SK-N-SH (cell line): ENCODE data around the gene AIRE. TPM values are rescaled to one million over a fixed set of nuclear protein-coding genes. Genes with fewer than 3 reads are reported as not detected.

Experiments
- CTCF ChIA-PET: fragments of 300-600, 350-600 bp; formaldehyde crosslinking; extraction: SDS; loops from one replicate; lab custom pipeline; 2021; lab: Yijun Ruan, JAX
- POLR2A ChIA-PET: fragments of 350-600 bp; sonication (Branson Sonifier 250); formaldehyde crosslinking; extraction: SDS; loops from one replicate; lab custom pipeline; 2020; ENCODE audit warnings: antibody characterized with exemption, inconsistent platforms; lab: Yijun Ruan, JAX
- DNase-seq: peaks from one replicate; pipeline ENCODE4 v3.0.0; 2012
- H2AFZ ChIP-seq: fragments of 200-600 bp; sonication (generic); 2 replicates; pipeline ENCODE4 v1.8.1; 2016; ENCODE audit warnings: antibody characterized with exemption, mild to moderate bottlenecking, low read depth
- H3F3A ChIP-seq: fragments of 200-600 bp; sonication (generic); replicated peaks from 2 replicates; pipeline ENCODE3; 2016; ENCODE audit warnings: antibody characterized with exemption, mild to moderate bottlenecking; ENCODE audit not compliant: insufficient read depth
- H3K27ac ChIP-seq, 2 experiments: fragments of 200-500 bp in 1 of 2; fragments of 200-600 bp in 1 of 2; sonication (Bioruptor generic) in 1 of 2; sonication (generic), shearing (Covaris generic) in 1 of 2; 2 replicates each; pipeline versions ENCODE4 v1.5.1 to v1.6.1; 2014 to 2016; ENCODE audit warnings: low read depth in 2 of 2, inconsistent platforms in 1 of 2, low read length in 1 of 2, mild to moderate bottlenecking in 1 of 2, mixed read lengths in 1 of 2
- H3K27me3 ChIP-seq: fragments of 200-600 bp; sonication (generic), shearing (Covaris generic); 2 replicates; pipeline ENCODE4 v1.6.1; 2016; ENCODE audit warnings: mixed run types; ENCODE audit not compliant: insufficient read depth
- H3K36me3 ChIP-seq, 2 experiments: fragments of 200-500 bp in 1 of 2; fragments of 200-600 bp in 1 of 2; sonication (Bioruptor generic) in 1 of 2; sonication (generic) in 1 of 2; replicated peaks in 1 of 2; 2 replicates each; pipeline versions ENCODE3 to v1.5.1; 2014 to 2016; ENCODE audit warnings: low read length in 1 of 2, mild to moderate bottlenecking in 1 of 2; ENCODE audit not compliant: insufficient read depth in 2 of 2, control insufficient read depth in 1 of 2
- H3K4me1 ChIP-seq, 2 experiments: fragments of 200-500 bp in 1 of 2; fragments of 200-600 bp in 1 of 2; sonication (Bioruptor generic) in 1 of 2; sonication (generic), shearing (Covaris generic) in 1 of 2; 2 replicates each; pipeline versions ENCODE4 v1.5.1 to v1.6.1; 2014 to 2016; ENCODE audit warnings: low read depth in 1 of 2, low read length in 1 of 2, mixed run types in 1 of 2; ENCODE audit not compliant: insufficient read depth in 2 of 2, control insufficient read depth in 1 of 2
- H3K4me2 ChIP-seq: fragments of 200-600 bp; sonication (generic), shearing (Covaris generic); 2 replicates; pipeline ENCODE4 v1.6.1; 2017; ENCODE audit warnings: mixed run types
- H3K4me3 ChIP-seq, 2 experiments: fragments of 200-500 bp in 1 of 2; fragments of 200-600 bp in 1 of 2; sonication (Bioruptor generic) in 1 of 2; sonication (generic), shearing (Covaris generic) in 1 of 2; 2 replicates each; pipeline versions ENCODE4 v1.5.1 to v1.8.1; 2014 to 2016; ENCODE audit warnings: low read depth in 2 of 2, inconsistent platforms in 1 of 2, low read length in 1 of 2, mild to moderate bottlenecking in 1 of 2, mixed read lengths in 1 of 2, moderate library complexity in 1 of 2
- H3K79me2 ChIP-seq: fragments of 200-600 bp; sonication (generic); 2 replicates; pipeline ENCODE4 v1.8.1; 2017; ENCODE audit warnings: mild to moderate bottlenecking; ENCODE audit not compliant: insufficient read depth
- H3K9ac ChIP-seq: fragments of 200-600 bp; sonication (generic); 2 replicates; pipeline ENCODE4 v1.6.1; 2017; ENCODE audit warnings: mixed run types
- H3K9me2 ChIP-seq: fragments of 200-600 bp; sonication (generic); 2 replicates; pipeline ENCODE4 v1.6.1; 2017; ENCODE audit warnings: mixed run types
- H3K9me3 ChIP-seq: fragments of 200-600 bp; sonication (generic); 2 replicates; pipeline ENCODE4 v1.6.1; 2017; ENCODE audit warnings: mixed run types, mild to moderate bottlenecking, moderate library complexity
- H4K20me1 ChIP-seq: fragments of 200-600 bp; sonication (generic); 2 replicates; pipeline ENCODE4 v1.6.1; 2017; ENCODE audit warnings: mild to moderate bottlenecking, mixed run types; ENCODE audit not compliant: insufficient read depth
- CTCF ChIP-seq: fragments of 200-600 bp; sonication (generic); IDR thresholded peaks from 2 replicates; pipeline ENCODE4 v1.6.1; 2017; ENCODE audit warnings: antibody characterized with exemption, mild to moderate bottlenecking, moderate library complexity
- ELF1 ChIP-seq: IDR thresholded peaks from 2 replicates; pipeline ENCODE4 v1.4.0; 2012
- EP300 ChIP-seq, 2 experiments: IDR thresholded peaks; 2 replicates each; pipeline versions ENCODE4 v1.4.0 to v1.6.1; 2012; ENCODE audit warnings: borderline replicate concordance in 1 of 2, low read depth in 1 of 2, low read length in 1 of 2
- FOXJ3 ChIP-seq: sonication (generic); formaldehyde crosslinking; IDR thresholded peaks from 2 replicates; pipeline ENCODE4 v1.5.1; 2020; ENCODE audit warnings: mild to moderate bottlenecking, missing genetic modification reagents
- GATA2 ChIP-seq: sonication (generic); formaldehyde crosslinking; IDR thresholded peaks from 2 replicates; pipeline ENCODE4 v1.5.0; 2020; ENCODE audit warnings: mild to moderate bottlenecking, missing genetic modification reagents
- JUND ChIP-seq: IDR thresholded peaks from 2 replicates; pipeline ENCODE4 v1.4.0; 2012
- MAX ChIP-seq: IDR thresholded peaks from 2 replicates; pipeline ENCODE4 v1.4.0; 2012; ENCODE audit warnings: low read depth
- RAD21 ChIP-seq: IDR thresholded peaks from 2 replicates; pipeline ENCODE4 v1.6.1; 2012; ENCODE audit warnings: mild to moderate bottlenecking, low read length
- RCOR1 ChIP-seq: fragments of 150-350 bp; IDR thresholded peaks from 2 replicates; pipeline ENCODE4 v1.6.1; 2017; ENCODE audit warnings: antibody characterized with exemption, low read length
- REST ChIP-seq: IDR thresholded peaks from 2 replicates; pipeline ENCODE4 v1.6.1; 2012; ENCODE audit warnings: mild to moderate bottlenecking, low read depth, low read length, moderate library complexity
- RFX5 ChIP-seq: IDR thresholded peaks from 2 replicates; pipeline ENCODE4 v1.6.1; 2012; ENCODE audit warnings: mild to moderate bottlenecking, improper control_type of control experiment, low read length
- RXRA ChIP-seq: IDR thresholded peaks from 2 replicates; pipeline ENCODE4 v1.4.0; 2012; ENCODE audit warnings: low read depth, mild to moderate bottlenecking, borderline replicate concordance
- SMC3 ChIP-seq: IDR thresholded peaks from 2 replicates; pipeline ENCODE4 v1.6.1; 2012; ENCODE audit warnings: low read depth, low read length, improper control_type of control experiment
- TEAD4 ChIP-seq: IDR thresholded peaks from 2 replicates; pipeline ENCODE4 v1.4.0; 2012; ENCODE audit warnings: mild to moderate bottlenecking, borderline replicate concordance; ENCODE audit not compliant: insufficient read depth
- USF2 ChIP-seq: fragments of 150-350 bp; IDR thresholded peaks from 2 replicates; pipeline ENCODE4 v1.6.1; 2017; ENCODE audit warnings: antibody characterized with exemption, low read length, low read depth, borderline replicate concordance
- ZBTB33 ChIP-seq: IDR thresholded peaks from 2 replicates; pipeline ENCODE4 v1.4.0; 2012; ENCODE audit warnings: low read depth, borderline replicate concordance
- WGBS: methylation state at CpG from one replicate; pipeline ENCODE4 v1.1.6; 2017; ENCODE audit warnings: low lambda C conversion rate; 5-methylcytosine and 5-hydroxymethylcytosine counted together
- polyA plus RNA-seq, 3 experiments: library from polyadenylated mRNA; depleted of rRNA; stranded (reverse); fragments of >200 nt; gene quantifications; 2 replicates each; pipeline ENCODE4 v1.2.3, GENCODE V29; 2012

The AIRE gene
- polyA plus RNA-seq, 1 of the 3 experiments (the other 2 are of a cell fraction), result not detected

GRCh38 chr21:44273046-44273445 is 12.6 kb upstream of the AIRE start (continued):
- TF ChIP-seq EP300 (IDR thresholded peaks at IDR 0.05; ENCODE audit: borderline replicate concordance in 1 of 2, low read depth in 1 of 2, low read length in 1 of 2) (no peak), REST (no peak), USF2 (no peak), TEAD4 (no peak), MAX (no peak)
- TF ChIP-seq, all 33 proteins: peak for 0

GRCh38 chr21:44275041-44275440 is 10.6 kb upstream of the AIRE start:
- Histone ChIP-seq H4K20me1 (no peaks in the 10 kb centered on the region), H2AFZ (no peak overlapping the region), H3K9me2 (no peaks in the 10 kb centered on the region), H3F3A (no peaks in the 10 kb centered on the region), H3K9me3 (no peaks in the 10 kb centered on the region), H3K27me3 (0 out of 2 replicates have a peak, but pooled peaks cover 5% of the 10 kb centered on the region), H3K4me3 (no peak overlapping the region), H3K27ac (no peak overlapping the region), H3K36me3 (no peaks in the 10 kb centered on the region), H3K4me2 (no peak overlapping the region), H3K4me1 (no peaks in the 10 kb centered on the region; a peak in 1 of 4 replicates), H3K79me2 (no peaks in the 10 kb centered on the region), H3K9ac (no peak overlapping the region)
- ChIA-PET POLR2A (no interaction called here), CTCF (interaction anchor here (3.0 kb wide), 1 partner anchor 23 kb away, joined by 14 read pairs; no protein-coding TSS in a partner anchor)
- DNase-seq, result no peak
- WGBS, result 21% methylated on average over 5 of the region's 5 CpGs
- no peak for TF ChIP-seq FOXJ3
- no peak for TF ChIP-seq ELF1
- TF ChIP-seq RXRA, result no peak
- TF ChIP-seq RFX5, result no peak
- no peak for TF ChIP-seq SMC3
- no peak for TF ChIP-seq RCOR1
- TF ChIP-seq ZBTB33, result no peak
- TF ChIP-seq GATA2 (CRISPR knock-in tag), result no peak
- TF ChIP-seq JUND, result no peak
- TF ChIP-seq RAD21, result no peak
- TF ChIP-seq CTCF, result no peak
